Lower leg skin (tissue), 3 donors: ENCODE results near the gene UBXN4.

Experiments
- POLR2A ChIP-seq, 2 donors: fragments of 450-650 bp; IDR thresholded peaks; one replicate each; pipeline ENCODE4 v1.6.1; 2016 to 2017; ENCODE audit warnings: antibody characterized with exemption in 2 of 2, mild to moderate bottlenecking in 1 of 2, moderate library complexity in 1 of 2
- TF ChIP-seq, protein P1 (sequence below), 3 donors: fragments of 450-650 bp; IDR thresholded peaks; one replicate each; pipeline ENCODE4 v1.5.1; 2016; ENCODE audit warnings: antibody characterized with exemption in 3 of 3, mild to moderate bottlenecking in 3 of 3, moderate library complexity in 2 of 3

DNA sequence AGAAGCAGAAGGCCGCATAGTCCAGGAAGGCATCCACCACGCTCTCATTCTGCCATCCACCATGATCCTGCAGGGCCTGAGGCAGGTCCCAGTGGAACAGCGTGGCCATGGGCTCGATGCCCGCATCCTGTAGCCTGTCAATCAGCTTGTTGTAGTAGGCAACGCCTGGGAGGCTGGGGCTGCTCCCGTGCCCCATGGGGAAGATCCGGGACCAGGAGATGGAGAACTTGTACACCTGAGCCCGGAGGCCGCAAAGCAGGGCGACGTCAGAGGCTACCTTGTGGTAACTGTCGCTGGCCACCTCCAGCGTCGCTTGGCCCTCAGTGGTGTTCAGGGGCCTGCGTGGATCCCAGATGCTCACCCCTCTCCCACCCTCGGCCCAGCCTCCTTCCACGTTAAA lies 75.8 kb downstream of the UBXN4 start:
- TF ChIP-seq, protein P1, sequence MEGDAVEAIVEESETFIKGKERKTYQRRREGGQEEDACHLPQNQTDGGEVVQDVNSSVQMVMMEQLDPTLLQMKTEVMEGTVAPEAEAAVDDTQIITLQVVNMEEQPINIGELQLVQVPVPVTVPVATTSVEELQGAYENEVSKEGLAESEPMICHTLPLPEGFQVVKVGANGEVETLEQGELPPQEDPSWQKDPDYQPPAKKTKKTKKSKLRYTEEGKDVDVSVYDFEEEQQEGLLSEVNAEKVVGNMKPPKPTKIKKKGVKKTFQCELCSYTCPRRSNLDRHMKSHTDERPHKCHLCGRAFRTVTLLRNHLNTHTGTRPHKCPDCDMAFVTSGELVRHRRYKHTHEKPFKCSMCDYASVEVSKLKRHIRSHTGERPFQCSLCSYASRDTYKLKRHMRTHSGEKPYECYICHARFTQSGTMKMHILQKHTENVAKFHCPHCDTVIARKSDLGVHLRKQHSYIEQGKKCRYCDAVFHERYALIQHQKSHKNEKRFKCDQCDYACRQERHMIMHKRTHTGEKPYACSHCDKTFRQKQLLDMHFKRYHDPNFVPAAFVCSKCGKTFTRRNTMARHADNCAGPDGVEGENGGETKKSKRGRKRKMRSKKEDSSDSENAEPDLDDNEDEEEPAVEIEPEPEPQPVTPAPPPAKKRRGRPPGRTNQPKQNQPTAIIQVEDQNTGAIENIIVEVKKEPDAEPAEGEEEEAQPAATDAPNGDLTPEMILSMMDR (IDR thresholded peaks at IDR 0.05) = no peak
- TF ChIP-seq POLR2A (IDR thresholded peaks at IDR 0.05) = no peak
